K562 (cell line): Measurements from ENCODE around the gene INS.

Experiments used
- FOXP1 ChIP-seq: sonication (generic); formaldehyde crosslinking; IDR thresholded peaks from 2 replicates; pipeline ENCODE4 v1.8.0; 2022; ENCODE audit warnings: mild to moderate bottlenecking, missing genetic modification reagents
- MEF2A ChIP-seq: IDR thresholded peaks from 2 replicates; pipeline ENCODE4 v1.6.1; 2011; ENCODE audit warnings: low read depth, mild to moderate bottlenecking, low read length, moderate library complexity; ENCODE audit not compliant: control insufficient read depth
- NCOA6 ChIP-seq: fragments of 450-650 bp; IDR thresholded peaks from 2 replicates; pipeline ENCODE4 v1.6.1; 2017; ENCODE audit warnings: mild to moderate bottlenecking
- SETDB1 ChIP-seq: IDR thresholded peaks from one replicate; pipeline ENCODE4 v1.6.1; 2012; ENCODE audit warnings: low read length, control low read depth, inconsistent platforms
- ZNF561 ChIP-seq: fragments of 450-650 bp; formaldehyde crosslinking; conservative IDR thresholded peaks from 2 replicates; pipeline ENCODE4 v1.4.0; 2020; ENCODE audit warnings: mild to moderate bottlenecking, moderate library complexity
- ZZZ3 ChIP-seq: fragments of 450-650 bp; IDR thresholded peaks from 2 replicates; pipeline ENCODE4 v1.6.1; 2016; ENCODE audit warnings: antibody characterized with exemption, mild to moderate bottlenecking, moderate library complexity
- TF ChIP-seq, protein P1 (sequence below), 3 experiments: IDR thresholded peaks in 2 of 3; conservative IDR thresholded peaks in 1 of 3; 2 replicates each; pipeline ENCODE4 v1.5.1; 2011 to 2012; ENCODE audit warnings: low read length in 3 of 3, mild to moderate bottlenecking in 3 of 3, control low read depth in 2 of 3, improper control_type of control experiment in 1 of 3, inconsistent platforms in 1 of 3, low read depth in 1 of 3, mixed read lengths in 1 of 3, moderate library complexity in 1 of 3; ENCODE audit not compliant: insufficient read depth in 2 of 3

DNA sequence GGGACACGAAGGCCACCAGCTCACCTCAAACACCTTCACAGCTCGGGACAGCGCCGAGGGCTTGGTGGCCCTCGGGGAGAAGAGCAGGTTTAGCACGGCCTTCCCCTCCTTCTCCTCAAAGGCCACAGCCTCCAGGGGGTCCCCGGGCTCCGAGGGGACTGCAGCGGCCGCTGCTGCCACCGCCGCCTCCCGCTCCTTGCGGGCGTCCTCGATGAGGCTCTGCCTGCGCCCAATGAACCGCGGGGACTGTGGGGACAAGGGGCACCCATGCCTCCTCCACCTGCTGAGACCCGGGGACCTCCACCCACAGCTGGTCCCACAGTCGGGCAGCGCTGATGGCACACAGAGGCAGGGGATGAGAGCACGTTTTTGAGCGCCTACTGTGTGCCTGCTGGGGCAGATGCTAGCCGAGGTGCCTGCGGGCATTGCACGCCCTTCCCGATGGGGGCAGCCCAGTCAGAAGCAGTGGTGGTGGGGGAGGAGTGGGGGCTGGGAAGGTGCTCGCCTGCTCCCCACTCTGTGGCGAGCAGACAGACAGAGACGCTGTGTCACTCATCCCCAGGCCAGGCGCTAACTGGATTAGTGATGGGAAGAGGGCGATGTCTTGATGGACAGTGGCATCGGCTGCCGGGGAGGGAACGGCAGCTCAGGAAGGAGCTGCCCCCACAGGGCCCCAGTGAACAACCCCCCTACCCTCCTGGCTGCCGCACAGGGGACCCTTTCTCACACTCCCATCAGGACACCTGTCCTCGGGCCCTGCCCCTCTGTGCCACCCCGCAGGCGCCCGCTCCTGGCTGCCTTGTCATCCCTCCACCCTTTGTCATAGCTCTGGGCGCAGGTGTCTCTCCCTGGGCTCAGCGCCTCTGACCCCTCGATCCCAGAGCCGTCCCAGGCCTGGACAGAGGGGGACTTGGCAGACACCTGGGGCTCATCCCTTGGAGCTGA lies 8.9 kb upstream of the INS start:
- TF ChIP-seq ZZZ3 (no peak), FOXP1 (CRISPR knock-in tag) (no peak), ZNF561 (CRISPR knock-in tag) (no peak), SETDB1 (no peak), MEF2A (no peak), NCOA6 (no peak)
- TF ChIP-seq, protein P1, sequence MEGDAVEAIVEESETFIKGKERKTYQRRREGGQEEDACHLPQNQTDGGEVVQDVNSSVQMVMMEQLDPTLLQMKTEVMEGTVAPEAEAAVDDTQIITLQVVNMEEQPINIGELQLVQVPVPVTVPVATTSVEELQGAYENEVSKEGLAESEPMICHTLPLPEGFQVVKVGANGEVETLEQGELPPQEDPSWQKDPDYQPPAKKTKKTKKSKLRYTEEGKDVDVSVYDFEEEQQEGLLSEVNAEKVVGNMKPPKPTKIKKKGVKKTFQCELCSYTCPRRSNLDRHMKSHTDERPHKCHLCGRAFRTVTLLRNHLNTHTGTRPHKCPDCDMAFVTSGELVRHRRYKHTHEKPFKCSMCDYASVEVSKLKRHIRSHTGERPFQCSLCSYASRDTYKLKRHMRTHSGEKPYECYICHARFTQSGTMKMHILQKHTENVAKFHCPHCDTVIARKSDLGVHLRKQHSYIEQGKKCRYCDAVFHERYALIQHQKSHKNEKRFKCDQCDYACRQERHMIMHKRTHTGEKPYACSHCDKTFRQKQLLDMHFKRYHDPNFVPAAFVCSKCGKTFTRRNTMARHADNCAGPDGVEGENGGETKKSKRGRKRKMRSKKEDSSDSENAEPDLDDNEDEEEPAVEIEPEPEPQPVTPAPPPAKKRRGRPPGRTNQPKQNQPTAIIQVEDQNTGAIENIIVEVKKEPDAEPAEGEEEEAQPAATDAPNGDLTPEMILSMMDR (IDR thresholded peaks at IDR 0.05 in 2 of 3, conservative IDR thresholded peaks at IDR 0.05 in 1 of 3; ENCODE audit: insufficient read depth in 2 of 3, low read depth in 1 of 3, low read length in 3 of 3) = no peak
